WTC11 (cell line): Measurements from ENCODE around the gene TRPM2. TPM values are rescaled to one million over a fixed set of nuclear protein-coding genes. Genes with fewer than 3 reads are reported as not detected.

ENCODE experiments used
- ATAC-seq: fragments of 200-7000 bp; cut with Tn5 transposase; 2 replicates; pipeline ENCODE4 v1.10.0; 2021; ENCODE audit warnings: mild to moderate bottlenecking, moderate library complexity
- CTCF ChIA-PET: fragments of 300-600 bp; sonication (Branson Sonifier 250); formaldehyde crosslinking; loops from one replicate; lab custom pipeline; 2021; ENCODE audit warnings: antibody characterized with exemption; lab: Charles Lee
- POLR2A ChIA-PET: fragments of 350-600 bp; sonication (Branson Sonifier 250); formaldehyde crosslinking; loops from one replicate; lab custom pipeline; 2021; ENCODE audit warnings: antibody characterized with exemption; lab: Charles Lee
- DNase-seq: peaks from one replicate; pipeline ENCODE4 v3.0.0; 2021; ENCODE audit warnings: low spot score
- H3K27ac Mint-ChIP-seq: 2 replicates; pipeline ENCODE4 v1.8.0; 2021; ENCODE audit warnings: mixed read lengths
- H3K27me3 Mint-ChIP-seq: 2 replicates; pipeline ENCODE4 v1.8.0; 2021; ENCODE audit warnings: low read depth, mild to moderate bottlenecking, moderate library complexity, mixed read lengths
- H3K36me3 Mint-ChIP-seq: 2 replicates; pipeline ENCODE4 v1.8.0; 2021; ENCODE audit warnings: mixed read lengths
- H3K4me1 Mint-ChIP-seq: 2 replicates; pipeline ENCODE4 v1.8.0; 2022; ENCODE audit warnings: mixed read lengths
- H3K4me3 Mint-ChIP-seq: 2 replicates; pipeline ENCODE4 v1.8.0; 2021; ENCODE audit warnings: mild to moderate bottlenecking, moderate library complexity, mixed read lengths
- H3K9me3 Mint-ChIP-seq: 2 replicates; pipeline ENCODE4 v1.8.0; 2021; ENCODE audit warnings: mixed read lengths
- ELF4 ChIP-seq: sonication (generic); formaldehyde crosslinking; IDR thresholded peaks from 2 replicates; pipeline ENCODE4 v1.8.1; 2022; ENCODE audit warnings: low read depth, mild to moderate bottlenecking, moderate library complexity, missing genetic modification reagents
- FOXJ3 ChIP-seq: sonication (generic); formaldehyde crosslinking; IDR thresholded peaks from 2 replicates; pipeline ENCODE4 v1.9.0; 2021; ENCODE audit warnings: missing genetic modification reagents, mild to moderate bottlenecking, borderline replicate concordance
- IRF2 ChIP-seq: sonication (generic); formaldehyde crosslinking; IDR thresholded peaks from 2 replicates; pipeline ENCODE4 v1.8.0; 2022; ENCODE audit warnings: low read depth, missing genetic modification reagents, borderline replicate concordance
- MXD4 ChIP-seq: fragments of 250-450 bp; sonication (Bioruptor Pico); IDR thresholded peaks from 2 replicates; pipeline ENCODE4 v1.8.0; 2021; ENCODE audit warnings: mild to moderate bottlenecking, moderate library complexity, borderline replicate concordance
- MYBL2 ChIP-seq: sonication (generic); formaldehyde crosslinking; IDR thresholded peaks from 2 replicates; pipeline ENCODE4 v1.8.1; 2023; ENCODE audit warnings: mild to moderate bottlenecking, moderate library complexity, missing genetic modification reagents
- SMAD4 ChIP-seq: sonication (generic); formaldehyde crosslinking; IDR thresholded peaks from 2 replicates; pipeline ENCODE4 v1.8.0; 2022; ENCODE audit warnings: mild to moderate bottlenecking, missing genetic modification reagents
- TEAD1 ChIP-seq: sonication (generic); formaldehyde crosslinking; IDR thresholded peaks from 2 replicates; pipeline ENCODE4 v1.8.0; 2022; ENCODE audit warnings: mild to moderate bottlenecking, missing genetic modification reagents
- TEAD4 ChIP-seq: sonication (generic); formaldehyde crosslinking; IDR thresholded peaks from 2 replicates; pipeline ENCODE4 v1.8.0; 2022; ENCODE audit warnings: mild to moderate bottlenecking, missing genetic modification reagents
- ZNF232 ChIP-seq: sonication (generic); formaldehyde crosslinking; IDR thresholded peaks from 2 replicates; pipeline ENCODE4 v1.8.0; 2022; ENCODE audit warnings: mild to moderate bottlenecking, missing genetic modification reagents
- ZNF396 ChIP-seq: fragments of 250-450 bp; sonication (Bioruptor Pico); IDR thresholded peaks from 2 replicates; pipeline ENCODE4 v1.8.0; 2021; ENCODE audit warnings: mild to moderate bottlenecking, moderate library complexity, borderline replicate concordance
- ZNF671 ChIP-seq: fragments of 250-450 bp; sonication (Bioruptor Pico); IDR thresholded peaks from 2 replicates; pipeline ENCODE4 v1.8.0; 2021; ENCODE audit warnings: mild to moderate bottlenecking
- total RNA-seq: library from RNA; stranded (reverse); gene quantifications from 3 replicates; pipeline ENCODE4 v1.2.3, GENCODE V29; 2021
- TF ChIP-seq, protein P1 (sequence below): sonication (generic); formaldehyde crosslinking; IDR thresholded peaks from 2 replicates; pipeline ENCODE4 v1.8.0; 2023; ENCODE audit warnings: missing genetic modification reagents
- TF ChIP-seq, protein P2 (sequence below): sonication (generic); formaldehyde crosslinking; IDR thresholded peaks from 2 replicates; pipeline ENCODE4 v1.8.1; 2022; ENCODE audit warnings: mild to moderate bottlenecking, moderate library complexity, missing genetic modification reagents
- TF ChIP-seq, protein P3 (sequence below): fragments of 250-450 bp; sonication (Bioruptor Pico); IDR thresholded peaks from 2 replicates; pipeline ENCODE4 v1.9.0; 2021; ENCODE audit warnings: mild to moderate bottlenecking
- TF ChIP-seq, protein P4 (sequence below): sonication (generic); formaldehyde crosslinking; IDR thresholded peaks from 2 replicates; pipeline ENCODE4 v1.8.0; 2022; ENCODE audit warnings: missing genetic modification reagents
- TF ChIP-seq, protein P5 (sequence below): sonication (generic); formaldehyde crosslinking; IDR thresholded peaks from 2 replicates; pipeline ENCODE4 v1.8.1; 2023; ENCODE audit warnings: mild to moderate bottlenecking, missing genetic modification reagents
- TF ChIP-seq, protein P6 (sequence below): sonication (generic); formaldehyde crosslinking; IDR thresholded peaks from 2 replicates; pipeline ENCODE4 v1.8.1; 2023; ENCODE audit warnings: mild to moderate bottlenecking, missing genetic modification reagents
- TF ChIP-seq, protein P7 (sequence below): fragments of 250-450 bp; sonication (Bioruptor Pico); IDR thresholded peaks from 2 replicates; pipeline ENCODE4 v1.9.0; 2021; ENCODE audit warnings: mild to moderate bottlenecking, borderline replicate concordance

Gene TRPM2
- total RNA-seq, 1 experiment from 2014 or later: 0.92 TPM

DNA sequence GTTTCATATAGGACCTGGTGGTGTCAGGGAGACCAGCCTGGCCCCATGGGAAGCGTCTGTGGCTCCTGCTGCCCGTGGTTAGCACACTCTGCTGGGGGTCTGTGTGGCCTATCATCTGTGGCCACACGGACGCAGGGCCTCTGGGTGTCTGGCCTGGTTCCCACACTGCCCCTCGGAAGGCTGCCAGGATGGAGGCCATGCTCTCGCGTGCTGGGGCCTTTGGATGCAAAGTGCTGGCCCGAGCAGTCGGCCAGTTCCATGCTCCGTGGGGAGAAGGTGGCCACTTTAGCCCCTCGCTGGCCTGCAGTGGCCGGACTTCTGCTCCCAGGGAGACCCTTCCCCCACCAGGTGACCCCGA, 81.1 kb downstream of the TRPM2 start (continued):
- TF ChIP-seq FOXJ3 (CRISPR knock-in tag): no peak
- TF ChIP-seq, all 79 proteins: peak for 0

DNA sequence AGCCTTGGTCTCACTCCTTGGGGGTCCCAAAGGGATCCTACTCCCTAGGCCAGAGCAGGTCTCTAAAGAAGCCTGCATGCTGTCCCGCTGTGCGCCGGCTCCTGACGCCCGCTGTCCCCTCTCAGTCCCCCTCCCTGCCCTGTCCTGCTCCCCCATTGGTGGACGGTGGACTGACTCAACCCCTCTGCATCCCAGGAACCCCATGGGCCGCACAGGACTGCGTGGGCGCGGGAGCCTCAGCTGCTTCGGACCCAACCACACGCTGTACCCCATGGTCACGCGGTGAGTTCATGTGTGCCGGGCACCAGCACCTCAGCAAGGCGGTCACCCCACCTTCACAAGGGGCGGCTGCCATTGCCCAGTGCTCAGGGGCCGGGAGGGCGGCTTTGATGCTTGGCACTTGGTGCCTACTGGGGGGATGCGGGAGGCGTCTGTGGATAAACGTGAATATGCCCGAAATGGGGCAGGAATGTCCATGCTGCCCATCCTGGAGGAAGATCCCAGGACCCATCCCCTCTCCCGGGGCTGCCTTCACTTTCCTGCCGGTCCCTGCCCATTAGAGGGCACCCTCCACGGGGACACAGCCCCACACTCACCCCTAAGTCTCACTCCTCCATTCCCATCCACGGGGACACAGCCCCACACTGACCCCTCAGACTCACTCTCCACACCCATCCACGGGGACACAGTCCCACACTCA, 81.7 kb downstream of the TRPM2 start:
- DNase-seq (no peak), ATAC-seq (no peak)
- ChIA-PET CTCF (interaction anchor here (1.1 kb wide), 1 partner anchor 66 kb away, joined by 3 read pairs; no protein-coding TSS in a partner anchor), POLR2A (no interaction called here)
- no peak for TF ChIP-seq ZNF671
- TF ChIP-seq MYBL2 (CRISPR knock-in tag): no peak
- no peak for TF ChIP-seq ZNF232
- TF ChIP-seq, protein P1, sequence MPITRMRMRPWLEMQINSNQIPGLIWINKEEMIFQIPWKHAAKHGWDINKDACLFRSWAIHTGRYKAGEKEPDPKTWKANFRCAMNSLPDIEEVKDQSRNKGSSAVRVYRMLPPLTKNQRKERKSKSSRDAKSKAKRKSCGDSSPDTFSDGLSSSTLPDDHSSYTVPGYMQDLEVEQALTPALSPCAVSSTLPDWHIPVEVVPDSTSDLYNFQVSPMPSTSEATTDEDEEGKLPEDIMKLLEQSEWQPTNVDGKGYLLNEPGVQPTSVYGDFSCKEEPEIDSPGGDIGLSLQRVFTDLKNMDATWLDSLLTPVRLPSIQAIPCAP: no peak
- TF ChIP-seq, protein P2, sequence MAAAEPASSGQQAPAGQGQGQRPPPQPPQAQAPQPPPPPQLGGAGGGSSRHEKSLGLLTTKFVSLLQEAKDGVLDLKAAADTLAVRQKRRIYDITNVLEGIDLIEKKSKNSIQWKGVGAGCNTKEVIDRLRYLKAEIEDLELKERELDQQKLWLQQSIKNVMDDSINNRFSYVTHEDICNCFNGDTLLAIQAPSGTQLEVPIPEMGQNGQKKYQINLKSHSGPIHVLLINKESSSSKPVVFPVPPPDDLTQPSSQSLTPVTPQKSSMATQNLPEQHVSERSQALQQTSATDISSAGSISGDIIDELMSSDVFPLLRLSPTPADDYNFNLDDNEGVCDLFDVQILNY (CRISPR knock-in tag): no peak
- no peak for TF ChIP-seq TEAD4
- TF ChIP-seq, protein P3, sequence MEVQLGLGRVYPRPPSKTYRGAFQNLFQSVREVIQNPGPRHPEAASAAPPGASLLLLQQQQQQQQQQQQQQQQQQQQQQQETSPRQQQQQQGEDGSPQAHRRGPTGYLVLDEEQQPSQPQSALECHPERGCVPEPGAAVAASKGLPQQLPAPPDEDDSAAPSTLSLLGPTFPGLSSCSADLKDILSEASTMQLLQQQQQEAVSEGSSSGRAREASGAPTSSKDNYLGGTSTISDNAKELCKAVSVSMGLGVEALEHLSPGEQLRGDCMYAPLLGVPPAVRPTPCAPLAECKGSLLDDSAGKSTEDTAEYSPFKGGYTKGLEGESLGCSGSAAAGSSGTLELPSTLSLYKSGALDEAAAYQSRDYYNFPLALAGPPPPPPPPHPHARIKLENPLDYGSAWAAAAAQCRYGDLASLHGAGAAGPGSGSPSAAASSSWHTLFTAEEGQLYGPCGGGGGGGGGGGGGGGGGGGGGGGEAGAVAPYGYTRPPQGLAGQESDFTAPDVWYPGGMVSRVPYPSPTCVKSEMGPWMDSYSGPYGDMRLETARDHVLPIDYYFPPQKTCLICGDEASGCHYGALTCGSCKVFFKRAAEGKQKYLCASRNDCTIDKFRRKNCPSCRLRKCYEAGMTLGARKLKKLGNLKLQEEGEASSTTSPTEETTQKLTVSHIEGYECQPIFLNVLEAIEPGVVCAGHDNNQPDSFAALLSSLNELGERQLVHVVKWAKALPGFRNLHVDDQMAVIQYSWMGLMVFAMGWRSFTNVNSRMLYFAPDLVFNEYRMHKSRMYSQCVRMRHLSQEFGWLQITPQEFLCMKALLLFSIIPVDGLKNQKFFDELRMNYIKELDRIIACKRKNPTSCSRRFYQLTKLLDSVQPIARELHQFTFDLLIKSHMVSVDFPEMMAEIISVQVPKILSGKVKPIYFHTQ (CRISPR knock-in tag): no peak
- no peak for TF ChIP-seq MXD4
- TF ChIP-seq ELF4 (CRISPR knock-in tag): no peak
- TF ChIP-seq TEAD1: no peak
- no peak for TF ChIP-seq ZNF396 (CRISPR knock-in tag)
- no peak for TF ChIP-seq IRF2
- TF ChIP-seq SMAD4 (CRISPR knock-in tag): no peak
- TF ChIP-seq, protein P4, sequence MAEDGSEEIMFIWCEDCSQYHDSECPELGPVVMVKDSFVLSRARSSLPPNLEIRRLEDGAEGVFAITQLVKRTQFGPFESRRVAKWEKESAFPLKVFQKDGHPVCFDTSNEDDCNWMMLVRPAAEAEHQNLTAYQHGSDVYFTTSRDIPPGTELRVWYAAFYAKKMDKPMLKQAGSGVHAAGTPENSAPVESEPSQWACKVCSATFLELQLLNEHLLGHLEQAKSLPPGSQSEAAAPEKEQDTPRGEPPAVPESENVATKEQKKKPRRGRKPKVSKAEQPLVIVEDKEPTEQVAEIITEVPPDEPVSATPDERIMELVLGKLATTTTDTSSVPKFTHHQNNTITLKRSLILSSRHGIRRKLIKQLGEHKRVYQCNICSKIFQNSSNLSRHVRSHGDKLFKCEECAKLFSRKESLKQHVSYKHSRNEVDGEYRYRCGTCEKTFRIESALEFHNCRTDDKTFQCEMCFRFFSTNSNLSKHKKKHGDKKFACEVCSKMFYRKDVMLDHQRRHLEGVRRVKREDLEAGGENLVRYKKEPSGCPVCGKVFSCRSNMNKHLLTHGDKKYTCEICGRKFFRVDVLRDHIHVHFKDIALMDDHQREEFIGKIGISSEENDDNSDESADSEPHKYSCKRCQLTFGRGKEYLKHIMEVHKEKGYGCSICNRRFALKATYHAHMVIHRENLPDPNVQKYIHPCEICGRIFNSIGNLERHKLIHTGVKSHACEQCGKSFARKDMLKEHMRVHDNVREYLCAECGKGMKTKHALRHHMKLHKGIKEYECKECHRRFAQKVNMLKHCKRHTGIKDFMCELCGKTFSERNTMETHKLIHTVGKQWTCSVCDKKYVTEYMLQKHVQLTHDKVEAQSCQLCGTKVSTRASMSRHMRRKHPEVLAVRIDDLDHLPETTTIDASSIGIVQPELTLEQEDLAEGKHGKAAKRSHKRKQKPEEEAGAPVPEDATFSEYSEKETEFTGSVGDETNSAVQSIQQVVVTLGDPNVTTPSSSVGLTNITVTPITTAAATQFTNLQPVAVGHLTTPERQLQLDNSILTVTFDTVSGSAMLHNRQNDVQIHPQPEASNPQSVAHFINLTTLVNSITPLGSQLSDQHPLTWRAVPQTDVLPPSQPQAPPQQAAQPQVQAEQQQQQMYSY (CRISPR knock-in tag): no peak
- TF ChIP-seq, protein P5, sequence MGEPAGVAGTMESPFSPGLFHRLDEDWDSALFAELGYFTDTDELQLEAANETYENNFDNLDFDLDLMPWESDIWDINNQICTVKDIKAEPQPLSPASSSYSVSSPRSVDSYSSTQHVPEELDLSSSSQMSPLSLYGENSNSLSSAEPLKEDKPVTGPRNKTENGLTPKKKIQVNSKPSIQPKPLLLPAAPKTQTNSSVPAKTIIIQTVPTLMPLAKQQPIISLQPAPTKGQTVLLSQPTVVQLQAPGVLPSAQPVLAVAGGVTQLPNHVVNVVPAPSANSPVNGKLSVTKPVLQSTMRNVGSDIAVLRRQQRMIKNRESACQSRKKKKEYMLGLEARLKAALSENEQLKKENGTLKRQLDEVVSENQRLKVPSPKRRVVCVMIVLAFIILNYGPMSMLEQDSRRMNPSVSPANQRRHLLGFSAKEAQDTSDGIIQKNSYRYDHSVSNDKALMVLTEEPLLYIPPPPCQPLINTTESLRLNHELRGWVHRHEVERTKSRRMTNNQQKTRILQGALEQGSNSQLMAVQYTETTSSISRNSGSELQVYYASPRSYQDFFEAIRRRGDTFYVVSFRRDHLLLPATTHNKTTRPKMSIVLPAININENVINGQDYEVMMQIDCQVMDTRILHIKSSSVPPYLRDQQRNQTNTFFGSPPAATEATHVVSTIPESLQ: no peak
- TF ChIP-seq, protein P6, sequence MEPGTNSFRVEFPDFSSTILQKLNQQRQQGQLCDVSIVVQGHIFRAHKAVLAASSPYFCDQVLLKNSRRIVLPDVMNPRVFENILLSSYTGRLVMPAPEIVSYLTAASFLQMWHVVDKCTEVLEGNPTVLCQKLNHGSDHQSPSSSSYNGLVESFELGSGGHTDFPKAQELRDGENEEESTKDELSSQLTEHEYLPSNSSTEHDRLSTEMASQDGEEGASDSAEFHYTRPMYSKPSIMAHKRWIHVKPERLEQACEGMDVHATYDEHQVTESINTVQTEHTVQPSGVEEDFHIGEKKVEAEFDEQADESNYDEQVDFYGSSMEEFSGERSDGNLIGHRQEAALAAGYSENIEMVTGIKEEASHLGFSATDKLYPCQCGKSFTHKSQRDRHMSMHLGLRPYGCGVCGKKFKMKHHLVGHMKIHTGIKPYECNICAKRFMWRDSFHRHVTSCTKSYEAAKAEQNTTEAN (CRISPR knock-in tag): no peak
- TF ChIP-seq, protein P7, sequence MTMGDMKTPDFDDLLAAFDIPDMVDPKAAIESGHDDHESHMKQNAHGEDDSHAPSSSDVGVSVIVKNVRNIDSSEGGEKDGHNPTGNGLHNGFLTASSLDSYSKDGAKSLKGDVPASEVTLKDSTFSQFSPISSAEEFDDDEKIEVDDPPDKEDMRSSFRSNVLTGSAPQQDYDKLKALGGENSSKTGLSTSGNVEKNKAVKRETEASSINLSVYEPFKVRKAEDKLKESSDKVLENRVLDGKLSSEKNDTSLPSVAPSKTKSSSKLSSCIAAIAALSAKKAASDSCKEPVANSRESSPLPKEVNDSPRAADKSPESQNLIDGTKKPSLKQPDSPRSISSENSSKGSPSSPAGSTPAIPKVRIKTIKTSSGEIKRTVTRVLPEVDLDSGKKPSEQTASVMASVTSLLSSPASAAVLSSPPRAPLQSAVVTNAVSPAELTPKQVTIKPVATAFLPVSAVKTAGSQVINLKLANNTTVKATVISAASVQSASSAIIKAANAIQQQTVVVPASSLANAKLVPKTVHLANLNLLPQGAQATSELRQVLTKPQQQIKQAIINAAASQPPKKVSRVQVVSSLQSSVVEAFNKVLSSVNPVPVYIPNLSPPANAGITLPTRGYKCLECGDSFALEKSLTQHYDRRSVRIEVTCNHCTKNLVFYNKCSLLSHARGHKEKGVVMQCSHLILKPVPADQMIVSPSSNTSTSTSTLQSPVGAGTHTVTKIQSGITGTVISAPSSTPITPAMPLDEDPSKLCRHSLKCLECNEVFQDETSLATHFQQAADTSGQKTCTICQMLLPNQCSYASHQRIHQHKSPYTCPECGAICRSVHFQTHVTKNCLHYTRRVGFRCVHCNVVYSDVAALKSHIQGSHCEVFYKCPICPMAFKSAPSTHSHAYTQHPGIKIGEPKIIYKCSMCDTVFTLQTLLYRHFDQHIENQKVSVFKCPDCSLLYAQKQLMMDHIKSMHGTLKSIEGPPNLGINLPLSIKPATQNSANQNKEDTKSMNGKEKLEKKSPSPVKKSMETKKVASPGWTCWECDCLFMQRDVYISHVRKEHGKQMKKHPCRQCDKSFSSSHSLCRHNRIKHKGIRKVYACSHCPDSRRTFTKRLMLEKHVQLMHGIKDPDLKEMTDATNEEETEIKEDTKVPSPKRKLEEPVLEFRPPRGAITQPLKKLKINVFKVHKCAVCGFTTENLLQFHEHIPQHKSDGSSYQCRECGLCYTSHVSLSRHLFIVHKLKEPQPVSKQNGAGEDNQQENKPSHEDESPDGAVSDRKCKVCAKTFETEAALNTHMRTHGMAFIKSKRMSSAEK (CRISPR knock-in tag): no peak
- Mint-ChIP-seq H3K4me3 (no peak overlapping the region), H3K9me3 (peaks cover 13% of the 10 kb centered on the region), H3K27me3 (no peaks in the 10 kb centered on the region), H3K27ac (no peak overlapping the region), H3K4me1 (no peaks in the 10 kb centered on the region), H3K36me3 (peaks cover 4% of the 10 kb centered on the region; the same call in 1 of the 2 replicates)
